Naive thymus-derived CD8-positive, alpha-beta T cell (primary cell): Measurements from ENCODE around the gene MAP4K3. TPM values are rescaled to one million over a fixed set of nuclear protein-coding genes. Genes with fewer than 3 reads are reported as not detected.

Experiments
- ATAC-seq, 2 donors: fragments of 150-1000 bp; cut with Tn5 transposase in 1 of 2; sonication (Bioruptor Pico), chemical (Tn5 transposase) in 1 of 2; 1 replicate in 1 of 2; 2 replicates in 1 of 2; pipeline ENCODE4 v1.10.0; 2021; ENCODE audit warnings: mild to moderate bottlenecking in 2 of 2, moderate library complexity in 2 of 2
- POLR2A ChIA-PET: fragments of 350-600 bp; sonication (Branson Sonifier 250); formaldehyde crosslinking; loops from one replicate; lab custom pipeline; 2021; ENCODE audit warnings: antibody characterized with exemption; lab: Charles Lee
- DNase-seq, 10 donors: peaks; one replicate each; pipeline versions ENCODE4 v3.0.0 to v3.0.0-alpha.2; 2020 to 2022
- H3K27ac Mint-ChIP-seq, 10 donors: one replicate each; pipeline ENCODE4 v1.8.0; 2020 to 2022; ENCODE audit warnings: mild to moderate bottlenecking in 10 of 10, mixed read lengths in 10 of 10, moderate library complexity in 4 of 10, inconsistent platforms in 1 of 10
- H3K27me3 Mint-ChIP-seq, 5 donors: one replicate each; pipeline ENCODE4 v1.8.0; 2021 to 2022; ENCODE audit warnings: mixed read lengths in 5 of 5
- H3K36me3 Mint-ChIP-seq, 3 donors: one replicate each; pipeline ENCODE4 v1.8.0; 2020 to 2022; ENCODE audit warnings: mixed read lengths in 3 of 3, mild to moderate bottlenecking in 2 of 3, inconsistent platforms in 1 of 3
- H3K4me1 Mint-ChIP-seq, 4 donors: one replicate each; pipeline ENCODE4 v1.8.0; 2021 to 2022; ENCODE audit warnings: mixed read lengths in 4 of 4
- H3K4me3 Mint-ChIP-seq, 10 donors: one replicate each; pipeline ENCODE4 v1.8.0; 2020 to 2022; ENCODE audit warnings: mild to moderate bottlenecking in 10 of 10, mixed read lengths in 10 of 10, moderate library complexity in 6 of 10, inconsistent platforms in 1 of 10
- H3K9me3 Mint-ChIP-seq, 9 donors: one replicate each; pipeline ENCODE4 v1.8.0; 2020 to 2022; ENCODE audit warnings: mixed read lengths in 9 of 9, mild to moderate bottlenecking in 3 of 9, inconsistent platforms in 1 of 9, moderate library complexity in 1 of 9
- polyA plus RNA-seq, 3 donors: library from polyadenylated mRNA; unstranded; fragments of 300-500 nt; fragmentation: Illumina TruSeq; gene quantifications; one replicate each; pipeline ENCODE4 v1.2.3, GENCODE V29; 2021
- total RNA-seq, 8 experiments: library from RNA in 2 of 8; stranded (reverse) in 2 of 8; gene quantifications; one replicate each; pipeline ENCODE4 v1.2.3 and lab custom pipeline; 2021 to 2026

MAP4K3 gene
- total and polyA plus RNA-seq, 5 experiments from 2014 or later = 1.3 to 18.9 (median 2.4) TPM

DNA sequence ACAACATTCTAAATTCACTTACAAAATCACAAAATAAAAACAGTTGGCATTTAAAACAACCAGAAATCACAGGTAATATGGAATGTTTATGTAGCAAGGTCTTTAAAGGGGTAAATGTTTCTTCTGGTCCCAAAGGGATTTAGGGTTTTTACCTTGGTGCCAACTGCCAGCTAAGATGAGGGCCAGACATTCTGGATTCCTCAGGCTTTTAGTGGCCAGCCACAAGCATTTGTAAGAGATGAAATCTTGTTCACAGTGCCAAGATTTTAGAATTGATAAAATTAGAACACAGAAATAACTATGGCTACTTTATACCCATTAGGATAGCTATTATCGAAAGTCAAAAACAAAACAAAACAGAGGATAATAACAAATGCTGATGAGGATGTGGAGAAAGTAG is 132.9 kb downstream of the MAP4K3 start:
- POLR2A ChIA-PET = no interaction called here
- Mint-ChIP-seq H3K27me3 (no peaks in the 10 kb centered on the region), H3K27ac (no peak overlapping the region), H3K4me1 (no peaks in the 10 kb centered on the region), H3K9me3 (no peaks in the 10 kb centered on the region), H3K4me3 (no peak overlapping the region), H3K36me3 (peaks cover 0 to 12% (median 4%) of the 10 kb centered on the region in 3 donors)
- DNase-seq (no peak), ATAC-seq (no peak)

- Mint-ChIP-seq H3K36me3 (peaks cover 0 to 14% (median 5%) of the 10 kb centered on the region in 3 donors), H3K27me3 (no peaks in the 10 kb centered on the region), H3K9me3 (no peaks in the 10 kb centered on the region), H3K27ac (no peak overlapping the region), H3K4me3 (no peak overlapping the region), H3K4me1 (no peaks in the 10 kb centered on the region)
- no peak for ATAC-seq
- POLR2A ChIA-PET = no interaction called here
- DNase-seq = no peak
Measured at GRCh38 chr2:39301352-39301751, 135.7 kb downstream of the MAP4K3 start.

DNA sequence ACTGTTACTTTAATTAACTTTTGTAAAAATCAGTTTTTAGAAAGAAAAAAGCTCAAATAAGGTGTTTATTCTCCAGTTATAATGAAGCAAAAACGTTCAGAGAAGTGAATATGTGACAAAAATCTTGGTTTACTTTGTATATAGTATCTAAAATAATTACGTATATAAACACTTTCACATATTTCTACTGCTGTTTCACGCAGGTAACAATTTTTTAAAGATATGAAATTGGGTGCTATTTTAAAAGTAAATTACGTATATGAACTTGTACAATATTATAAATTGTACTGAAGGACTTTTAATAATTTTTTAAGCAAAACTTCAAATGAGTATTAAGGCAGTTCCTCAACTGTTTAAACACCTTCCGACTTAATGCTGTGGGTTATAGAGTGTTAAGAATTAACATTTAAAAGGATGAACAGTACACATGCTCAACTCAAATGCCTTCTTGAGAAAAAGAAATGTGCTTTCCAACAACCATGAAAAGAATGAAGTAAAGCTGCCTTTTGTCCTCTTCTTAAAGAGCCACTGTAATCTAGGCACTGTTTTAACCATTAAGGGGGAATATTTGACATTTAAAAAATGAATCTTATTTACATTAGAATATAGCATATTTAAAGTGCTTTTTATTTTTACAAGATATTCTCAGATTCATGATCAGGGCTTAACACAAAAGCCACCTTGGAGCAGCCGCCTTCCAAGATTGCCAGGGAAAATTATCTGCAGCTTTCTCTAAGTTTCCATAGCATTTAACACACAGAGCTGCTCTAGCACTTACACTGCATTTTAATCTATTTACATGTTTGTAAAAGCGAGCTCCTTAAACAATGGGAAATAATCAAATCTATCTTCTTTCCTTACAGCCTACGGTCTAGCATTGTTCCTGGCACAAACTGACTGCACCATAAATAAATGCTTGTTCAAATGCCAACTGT is 136.8 kb downstream of the MAP4K3 start:
- DNase-seq (no peak), ATAC-seq (no peak)
- H3K27ac Mint-ChIP-seq = no peak overlapping the region
- H3K4me1 Mint-ChIP-seq = no peaks in the 10 kb centered on the region
- POLR2A ChIA-PET = no interaction called here
- peaks cover 0 to 14% (median 3%) of the 10 kb centered on the region in 3 donors for H3K36me3 Mint-ChIP-seq
- H3K4me3 Mint-ChIP-seq = no peak overlapping the region
- H3K9me3 Mint-ChIP-seq = no peaks in the 10 kb centered on the region
- no peaks in the 10 kb centered on the region for H3K27me3 Mint-ChIP-seq

GRCh38 chr2:39290433-39290832 is 146.7 kb downstream of the MAP4K3 start:
- H3K4me1 Mint-ChIP-seq = no peaks in the 10 kb centered on the region
- no peak for DNase-seq
- H3K27ac Mint-ChIP-seq = peak overlapping the region in 1 of 10 donors; percentile 32
- ATAC-seq = no peak
- no peak overlapping the region for H3K4me3 Mint-ChIP-seq
- POLR2A ChIA-PET = no interaction called here
- no peaks in the 10 kb centered on the region for H3K9me3 Mint-ChIP-seq
- H3K36me3 Mint-ChIP-seq = peaks cover 8 to 57% (median 21%) of the 10 kb centered on the region in 3 donors
- no peaks in the 10 kb centered on the region for H3K27me3 Mint-ChIP-seq

DNA sequence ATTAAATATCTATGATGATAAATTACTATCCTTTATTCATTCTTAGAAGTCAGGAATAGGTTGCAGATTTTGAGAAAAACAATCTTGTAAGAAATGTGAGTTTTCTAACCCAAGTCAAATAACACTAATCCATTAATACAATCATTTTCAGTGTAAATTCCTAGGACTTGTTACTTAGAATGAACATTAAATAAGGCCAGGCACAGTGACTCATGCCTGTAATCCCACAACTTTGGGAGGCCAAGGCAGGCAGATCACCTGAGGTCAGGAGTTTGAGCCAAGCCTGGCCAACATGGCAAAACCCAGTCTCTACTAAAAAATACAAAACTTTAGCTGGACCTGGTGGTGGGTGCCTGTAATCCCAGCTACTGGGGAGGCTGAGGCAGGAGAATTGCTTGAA is 147.5 kb downstream of the MAP4K3 start:
- POLR2A ChIA-PET = no interaction called here
- Mint-ChIP-seq H3K27ac (no peak overlapping the region), H3K36me3 (peaks cover 8 to 57% (median 21%) of the 10 kb centered on the region in 3 donors), H3K4me3 (no peak overlapping the region), H3K4me1 (no peaks in the 10 kb centered on the region), H3K9me3 (no peaks in the 10 kb centered on the region), H3K27me3 (no peaks in the 10 kb centered on the region)
- DNase-seq (no peak), ATAC-seq (no peak)

- no peaks in the 10 kb centered on the region for H3K4me1 Mint-ChIP-seq
- ATAC-seq = no peak
- POLR2A ChIA-PET = no interaction called here
- H3K4me3 Mint-ChIP-seq = no peak overlapping the region
- H3K9me3 Mint-ChIP-seq = no peaks in the 10 kb centered on the region
- H3K36me3 Mint-ChIP-seq = peaks cover 0 to 41% (median 12%) of the 10 kb centered on the region in 3 donors
- no peaks in the 10 kb centered on the region for H3K27me3 Mint-ChIP-seq
- no peak for DNase-seq
- H3K27ac Mint-ChIP-seq = no peak overlapping the region
Measured at GRCh38 chr2:39283561-39283960, 153.5 kb downstream of the MAP4K3 start.

DNA sequence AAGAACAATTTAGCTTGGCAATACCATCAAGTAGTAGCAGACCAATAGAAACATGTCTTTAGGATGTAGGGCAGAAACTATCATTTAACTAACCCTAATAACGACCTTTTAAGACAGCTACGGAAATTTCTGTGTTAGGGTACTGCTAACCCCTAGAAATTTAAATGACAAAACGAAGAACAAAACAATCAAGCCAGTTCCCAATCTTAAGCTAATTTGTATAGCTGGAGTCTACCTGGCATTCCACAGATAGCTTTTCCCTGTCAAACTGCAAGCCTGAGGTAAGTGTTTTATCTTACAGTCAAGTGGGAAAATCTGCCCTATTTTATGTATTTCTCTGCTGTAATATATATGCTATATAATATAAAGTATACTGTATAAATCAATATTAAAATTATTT is 155.7 kb downstream of the MAP4K3 start:
- Mint-ChIP-seq H3K9me3 (no peaks in the 10 kb centered on the region), H3K27ac (no peak overlapping the region), H3K4me3 (no peak overlapping the region), H3K4me1 (peaks cover 0 to 1% (median 0%) of the 10 kb centered on the region in 4 donors), H3K27me3 (no peaks in the 10 kb centered on the region), H3K36me3 (peaks cover 6 to 41% (median 14%) of the 10 kb centered on the region in 3 donors)
- ATAC-seq (no peak), DNase-seq (no peak)
- POLR2A ChIA-PET = no interaction called here

DNA sequence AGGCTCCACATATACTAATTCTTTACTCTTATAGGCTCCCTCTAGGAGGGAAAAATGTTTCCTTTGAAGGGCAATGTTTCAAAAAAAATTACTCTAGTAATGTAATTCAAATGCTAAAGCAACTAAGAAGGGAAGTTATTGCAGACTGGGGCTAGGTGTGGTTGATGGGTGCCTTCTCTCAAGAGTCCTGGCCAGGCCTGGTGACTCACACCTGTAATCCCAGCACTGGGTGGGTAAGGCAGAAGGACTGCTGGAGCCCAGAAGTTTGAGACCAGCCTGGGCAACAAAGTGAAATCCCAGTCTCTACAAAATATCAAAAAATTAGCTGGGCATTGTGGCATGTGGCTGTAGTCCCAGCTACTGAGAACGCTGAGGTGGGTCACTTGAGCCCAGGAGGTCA is 162.1 kb downstream of the MAP4K3 start:
- peaks cover 0 to 1% (median 0%) of the 10 kb centered on the region in 4 donors for H3K4me1 Mint-ChIP-seq
- no peaks in the 10 kb centered on the region for H3K27me3 Mint-ChIP-seq
- POLR2A ChIA-PET = no interaction called here
- DNase-seq (no peak), ATAC-seq (no peak)
- peaks cover 14 to 43% (median 15%) of the 10 kb centered on the region in 3 donors for H3K36me3 Mint-ChIP-seq
- no peak overlapping the region for H3K27ac Mint-ChIP-seq
- peaks cover 0 to 1% (median 0%) of the 10 kb centered on the region in 9 donors for H3K9me3 Mint-ChIP-seq
- no peak overlapping the region for H3K4me3 Mint-ChIP-seq

DNA sequence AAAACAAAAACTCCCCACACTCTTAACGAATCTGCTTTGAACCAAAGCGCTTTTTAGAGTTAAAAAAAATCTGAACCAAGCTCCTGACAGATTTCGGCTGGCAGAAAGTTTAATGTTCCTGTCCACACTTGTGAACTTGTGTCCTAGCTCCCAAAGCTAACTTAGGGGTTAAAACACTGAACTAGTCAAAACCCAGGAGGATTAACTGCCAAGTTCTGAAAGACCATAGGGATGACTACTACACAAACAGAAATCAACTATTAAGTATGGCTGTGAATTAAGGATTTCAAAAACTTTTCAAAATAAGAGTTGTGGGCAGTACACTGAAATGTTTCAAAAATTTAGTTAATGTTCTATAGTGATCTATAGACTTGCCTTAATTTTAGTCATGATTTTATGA is 167.1 kb downstream of the MAP4K3 start:
- DNase-seq (no peak), ATAC-seq (no peak)
- Mint-ChIP-seq H3K27me3 (no peaks in the 10 kb centered on the region), H3K4me1 (peaks cover 8 to 16% (median 15%) of the 10 kb centered on the region in 4 donors), H3K4me3 (no peak overlapping the region), H3K36me3 (peaks cover 7 to 14% (median 8%) of the 10 kb centered on the region in 3 donors), H3K27ac (no peak overlapping the region), H3K9me3 (peaks cover 0 to 1% (median 0%) of the 10 kb centered on the region in 9 donors)
- POLR2A ChIA-PET = no interaction called here

GRCh38 chr2:39266916-39267434 is 170.1 kb downstream of the MAP4K3 start:
- H3K27ac Mint-ChIP-seq = peak overlapping the region in 1 of 10 donors; percentile 66
- DNase-seq = no peak
- POLR2A ChIA-PET = interaction anchor here (1.2 kb wide), 1 partner anchor 21 kb away, joined by 4 read pairs; no protein-coding TSS in a partner anchor

DNA sequence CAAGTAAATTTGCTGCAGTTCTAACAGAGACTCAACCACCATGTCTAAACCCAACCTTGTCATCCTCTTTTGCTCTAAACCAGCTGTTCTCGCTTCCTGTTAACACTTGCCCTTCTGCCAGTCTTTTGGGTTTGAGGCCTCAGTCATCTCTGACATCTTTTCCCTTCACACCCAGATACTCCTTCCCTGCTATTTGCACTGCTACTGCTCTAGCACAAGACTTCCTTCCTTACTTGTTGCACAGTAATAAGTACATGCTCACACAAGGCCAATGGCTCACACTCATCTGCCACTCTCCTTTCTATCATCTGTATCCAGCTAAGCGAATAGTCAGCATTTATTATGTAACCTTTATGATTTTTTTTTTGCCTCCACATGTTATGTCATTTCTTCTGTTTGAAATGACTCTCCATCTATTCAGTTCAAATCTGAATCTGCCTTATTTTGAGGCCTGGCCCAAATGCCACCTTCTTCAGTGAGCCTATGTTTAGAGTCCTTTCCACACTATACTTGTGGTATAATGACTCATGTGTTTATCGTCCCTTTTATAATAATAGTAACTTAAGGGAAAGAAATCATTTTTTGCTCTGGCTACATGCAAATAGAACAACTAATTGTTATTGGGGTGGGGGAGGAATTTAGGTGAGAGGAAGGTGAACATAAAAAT is 170.8 kb downstream of the MAP4K3 start:
- peak in 1 of 10 donors; percentile 7 for DNase-seq
- Mint-ChIP-seq H3K27me3 (no peaks in the 10 kb centered on the region), H3K4me3 (peak overlapping the region in 5 of 10 donors; percentile 5 to 15 (median 8)), H3K27ac (peak overlapping the region in 7 of 10 donors; percentile 38 to 90 (median 66)), H3K9me3 (no peaks in the 10 kb centered on the region), H3K4me1 (peaks cover 8 to 25% (median 21%) of the 10 kb centered on the region in 4 donors), H3K36me3 (peaks cover 2 to 22% (median 6%) of the 10 kb centered on the region in 3 donors)
- POLR2A ChIA-PET = no interaction called here
- ATAC-seq = peak; percentile 49 to 65

More at GRCh38 chr2:39266916-39267434, 170.1 kb downstream of the MAP4K3 start:
- Mint-ChIP-seq H3K4me1 (peaks cover 8 to 25% (median 21%) of the 10 kb centered on the region in 4 donors), H3K36me3 (peaks cover 2 to 21% (median 6%) of the 10 kb centered on the region in 3 donors), H3K27me3 (no peaks in the 10 kb centered on the region), H3K4me3 (no peak overlapping the region), H3K9me3 (no peaks in the 10 kb centered on the region)
- ATAC-seq = no peak

DNA sequence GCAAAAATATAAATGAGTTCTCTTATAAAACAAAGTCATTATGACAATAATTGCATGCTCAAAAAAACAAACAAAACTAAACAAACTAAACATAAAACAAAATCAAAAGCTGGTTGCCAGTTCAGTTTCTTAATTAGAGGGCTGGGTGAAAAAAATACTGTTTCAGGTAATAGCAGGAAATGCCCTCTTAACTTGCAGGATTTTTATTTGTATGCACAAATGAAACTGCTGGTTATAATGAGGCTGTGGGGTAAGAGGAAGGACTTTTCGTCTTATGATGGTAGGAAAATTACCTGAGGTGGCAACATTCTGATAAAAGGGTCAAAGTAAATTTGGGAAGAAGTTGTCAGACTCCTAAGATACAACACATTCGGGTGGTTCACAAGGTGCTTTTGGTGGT is 171.8 kb downstream of the MAP4K3 start:
- POLR2A ChIA-PET = no interaction called here
- Mint-ChIP-seq H3K36me3 (peaks cover 4 to 30% (median 6%) of the 10 kb centered on the region in 3 donors), H3K4me1 (peaks cover 8 to 25% (median 21%) of the 10 kb centered on the region in 4 donors), H3K27ac (peak overlapping the region in 4 of 10 donors; percentile 57 to 78 (median 74)), H3K9me3 (no peaks in the 10 kb centered on the region), H3K27me3 (no peaks in the 10 kb centered on the region), H3K4me3 (peak overlapping the region in 4 of 10 donors; percentile 6 to 34 (median 21))
- ATAC-seq (no peak), DNase-seq (no peak)
